Activated CD4-positive, alpha-beta T cell treated with anti-CD3 and anti-CD28 coated beads, Interleukin-2, amount 50 U/mL, for 16 hours (primary cell): ENCODE results near the gene RSPH10B2.
A peak's percentile ranks its signal among the peaks of the same experiment; 100 is the strongest.
"Not testable (repeated sequence)": the region's sequence is repeated elsewhere in the genome, so short reads cannot be mapped to it uniquely, and the experiment has no call there.

Experiments used
- DNase-seq: peaks from one replicate; pipeline ENCODE4 v3.0.0-alpha.2; 2020

Gene RSPH10B2

DNA sequence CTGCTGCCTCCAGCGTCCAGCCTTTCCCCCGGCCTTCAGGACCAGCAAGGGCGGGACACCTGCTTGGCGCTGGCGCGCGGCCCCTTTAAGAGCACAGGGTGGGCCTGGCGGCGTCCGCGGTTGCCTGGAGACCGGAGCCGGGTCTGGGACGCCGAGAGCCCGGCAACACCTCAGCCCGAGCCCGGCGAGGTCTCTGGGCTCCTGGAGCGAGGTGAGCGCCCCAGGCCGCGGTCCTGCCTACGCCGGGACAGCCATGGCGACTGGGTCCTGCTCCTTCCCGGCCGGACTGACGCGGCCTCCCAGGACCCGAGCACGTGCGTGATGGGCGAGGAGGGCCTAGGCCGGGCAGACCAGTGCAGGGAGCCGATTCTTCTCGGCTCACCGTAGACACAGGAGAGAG, at the start of gene RSPH10B2:
RSPH10B2 (plus strand) TSS at position 140 of the 400 bp plus-strand sequence. CDS start 3,575 bp downstream, outside the sequence.
- DNase-seq = not testable (repeated sequence)

DNA sequence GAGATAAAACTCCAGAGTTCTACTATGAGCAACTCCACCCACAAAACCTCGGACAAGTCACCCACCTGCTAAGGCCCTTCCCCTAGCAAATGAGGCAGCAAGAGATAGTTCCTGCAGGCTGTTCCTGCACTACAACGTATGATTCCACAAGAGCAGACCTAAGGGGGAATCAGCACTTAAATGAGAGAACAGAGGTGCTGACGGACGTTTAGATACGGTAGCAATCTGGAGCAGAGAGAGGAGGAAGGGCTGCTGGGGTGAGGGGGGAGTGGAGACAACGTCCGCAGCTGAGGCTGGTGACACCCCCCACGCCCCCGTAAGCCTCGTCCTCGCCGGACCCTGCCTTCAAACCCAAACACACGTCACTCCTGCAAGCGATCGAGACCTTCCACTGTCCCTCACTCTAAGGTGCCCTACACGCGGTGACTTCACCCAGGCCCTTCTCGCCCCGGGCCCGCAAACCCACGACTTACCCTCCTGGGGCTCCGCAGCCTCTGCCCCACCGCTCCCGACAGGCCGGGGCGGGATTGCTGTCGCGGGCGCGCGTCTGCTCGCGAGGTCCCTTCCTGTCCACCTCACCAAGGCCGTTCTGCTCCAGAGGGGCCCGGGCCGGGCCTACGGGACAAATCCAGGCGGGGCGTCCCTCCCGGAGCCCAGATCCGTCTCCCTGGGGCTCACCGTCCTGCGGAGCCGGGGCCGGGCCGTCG, 47.8 kb upstream of the RSPH10B2 start:
- DNase-seq = peak; percentile 11

DNA sequence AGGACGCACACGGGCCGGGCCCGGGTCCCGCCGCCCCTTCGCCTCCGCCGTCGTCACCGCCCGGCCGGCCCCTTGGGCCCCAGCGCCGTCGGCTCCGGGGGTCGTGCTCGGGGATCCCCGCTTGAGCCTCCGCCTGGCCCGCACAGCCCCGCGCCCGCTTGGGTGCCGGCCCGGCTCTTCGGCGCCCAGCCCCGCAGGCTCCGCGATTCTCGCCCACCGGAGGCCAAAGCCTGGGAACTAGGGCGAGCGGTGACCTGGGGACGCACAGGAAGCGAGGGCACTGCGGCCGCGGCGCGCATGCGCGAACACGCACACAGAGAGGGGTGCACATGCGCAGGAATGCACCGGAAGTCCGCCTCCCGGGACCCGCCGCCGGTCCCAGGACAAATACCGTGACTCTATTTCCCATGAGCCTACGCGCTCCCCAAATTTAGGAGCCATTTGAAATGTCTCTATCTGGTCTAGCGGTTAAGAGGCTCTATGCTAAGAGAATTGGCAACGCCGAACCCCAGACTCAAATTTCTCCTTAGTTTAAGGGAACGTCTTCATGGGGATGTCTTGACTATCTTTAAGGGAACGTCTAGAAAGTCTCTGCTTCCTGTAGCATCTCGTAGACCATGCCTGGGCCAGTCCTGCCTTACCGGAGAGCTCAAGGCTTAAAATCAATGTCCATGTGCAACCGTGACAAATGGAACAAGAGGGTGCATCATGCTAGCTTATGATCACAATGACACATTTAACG, 47.1 kb upstream of the RSPH10B2 start, which contains the start of gene ZNF12:
ZNF12 (minus strand) TSS at position 282 of the 742 bp plus-strand sequence. CDS start 1,774 bp downstream, outside the sequence.
- DNase-seq = peak; percentile 97

DNA sequence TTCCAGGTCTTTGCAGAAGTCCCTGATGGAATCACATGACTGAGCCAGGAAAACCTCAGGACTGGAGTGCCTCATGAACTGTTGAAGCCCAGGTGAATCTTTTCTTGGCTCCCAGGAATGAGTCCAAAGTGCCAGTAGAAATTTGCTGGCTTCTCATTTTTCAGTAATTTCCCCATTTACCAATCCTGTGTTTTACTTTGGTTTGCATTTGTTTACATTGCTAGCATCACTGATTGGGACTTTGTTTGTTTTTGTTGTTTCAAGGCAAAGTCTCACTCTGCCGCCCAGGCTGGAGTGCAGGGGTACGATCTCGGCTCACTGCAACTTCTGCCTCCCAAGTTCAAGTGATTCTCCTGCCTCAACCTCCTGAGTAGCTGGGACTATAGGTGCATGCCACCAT, 45.6 kb upstream of the RSPH10B2 start:
- DNase-seq = no peak

DNA sequence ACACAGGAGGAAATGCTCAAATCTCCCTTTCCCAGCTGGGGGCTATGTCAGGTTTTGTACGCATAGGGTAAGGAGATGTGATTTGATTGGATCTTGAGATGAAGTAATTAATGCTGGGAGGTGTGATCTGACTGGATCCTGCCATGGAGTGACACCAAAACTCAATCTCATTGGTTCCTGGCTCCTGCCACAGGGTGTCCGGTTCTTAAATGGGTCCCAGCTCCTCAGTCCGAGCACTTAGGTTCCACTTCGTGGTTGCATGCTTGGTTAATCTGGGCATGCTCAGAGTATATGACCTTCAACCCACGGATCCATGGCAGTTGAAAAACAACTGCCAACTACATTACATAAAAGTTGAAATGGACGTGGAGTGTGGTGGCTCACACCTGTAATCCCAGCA, 44.1 kb upstream of the RSPH10B2 start:
- DNase-seq = no peak

DNA sequence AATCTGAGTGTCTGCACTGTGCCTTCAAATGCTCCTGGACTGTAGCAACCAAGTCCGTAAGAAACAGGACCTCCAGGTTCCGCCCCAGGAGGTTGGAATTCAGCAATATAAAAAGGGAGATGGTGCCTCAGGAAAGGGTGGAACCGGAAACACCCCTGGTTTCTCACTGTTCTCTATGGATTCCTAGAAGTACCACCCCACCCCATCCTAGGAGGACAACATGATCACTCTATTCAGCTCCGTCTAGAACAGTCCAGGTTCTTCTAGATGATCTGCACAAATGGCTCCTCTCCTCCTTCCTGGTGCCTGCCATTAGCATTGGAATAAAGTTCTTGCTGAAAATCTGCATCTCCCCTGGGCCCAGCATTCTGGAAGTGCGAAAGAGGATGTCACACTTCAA, 39.5 kb upstream of the RSPH10B2 start:
- no peak for DNase-seq

DNA sequence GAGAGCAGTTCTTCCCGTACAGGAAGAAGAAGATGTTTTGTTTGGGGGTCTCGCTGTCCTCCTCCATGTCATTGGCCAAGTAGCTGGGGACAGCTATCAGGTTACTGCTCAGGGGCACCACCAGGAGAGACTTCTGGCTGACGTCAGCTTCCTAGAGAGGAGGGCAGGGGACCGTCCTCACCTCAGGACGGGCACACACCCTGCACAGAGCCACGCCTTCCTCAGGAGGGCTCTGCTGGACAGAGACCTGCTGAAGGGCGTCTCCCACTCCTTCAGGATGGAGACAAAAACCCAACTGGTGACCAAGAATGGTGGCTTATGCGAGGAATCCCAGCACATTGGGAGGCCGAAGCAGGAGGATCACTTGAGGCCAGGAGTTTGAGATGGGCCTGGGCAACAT, 38.0 kb upstream of the RSPH10B2 start:
- DNase-seq = not testable (repeated sequence)

DNA sequence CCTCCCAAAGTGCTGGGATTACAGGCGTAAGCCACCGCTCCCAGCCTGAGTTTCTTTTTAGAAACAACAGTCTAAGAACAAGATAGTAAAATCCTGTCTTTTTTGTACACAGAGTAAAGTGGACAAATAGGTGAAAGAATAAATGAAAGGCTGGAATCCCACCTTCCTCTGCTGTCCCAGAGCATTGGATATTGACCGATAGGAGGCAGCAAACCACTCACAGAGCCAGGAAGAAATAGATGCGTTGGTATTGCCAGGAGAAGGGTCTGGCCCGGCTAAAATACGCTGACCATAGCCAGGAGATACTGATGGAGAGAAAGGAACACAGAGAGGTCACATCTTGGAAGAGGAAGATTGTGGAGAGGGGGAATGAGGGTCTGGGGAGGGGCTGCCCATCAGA, 35.8 kb upstream of the RSPH10B2 start:
- DNase-seq = no peak

DNA sequence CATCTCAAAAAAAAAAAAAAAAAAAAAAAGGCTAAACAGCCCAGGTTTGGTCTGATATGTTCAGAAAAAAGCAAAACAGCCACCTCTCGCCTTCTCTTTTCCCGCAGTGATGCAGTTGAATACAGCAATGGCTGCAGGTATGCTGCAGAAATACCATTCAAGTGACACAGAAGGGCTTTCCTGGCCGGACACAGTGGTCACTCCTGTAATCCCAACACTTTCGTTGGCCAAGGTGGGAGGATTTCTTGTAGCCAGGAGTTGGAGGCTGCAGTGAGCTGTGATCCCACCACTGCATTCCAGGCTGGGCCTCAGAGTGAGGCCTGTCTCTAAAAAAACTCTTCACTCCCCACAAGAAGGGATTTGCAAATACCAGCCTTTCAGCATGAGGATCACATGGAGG, 29.6 kb upstream of the RSPH10B2 start:
- not testable (repeated sequence) for DNase-seq

DNA sequence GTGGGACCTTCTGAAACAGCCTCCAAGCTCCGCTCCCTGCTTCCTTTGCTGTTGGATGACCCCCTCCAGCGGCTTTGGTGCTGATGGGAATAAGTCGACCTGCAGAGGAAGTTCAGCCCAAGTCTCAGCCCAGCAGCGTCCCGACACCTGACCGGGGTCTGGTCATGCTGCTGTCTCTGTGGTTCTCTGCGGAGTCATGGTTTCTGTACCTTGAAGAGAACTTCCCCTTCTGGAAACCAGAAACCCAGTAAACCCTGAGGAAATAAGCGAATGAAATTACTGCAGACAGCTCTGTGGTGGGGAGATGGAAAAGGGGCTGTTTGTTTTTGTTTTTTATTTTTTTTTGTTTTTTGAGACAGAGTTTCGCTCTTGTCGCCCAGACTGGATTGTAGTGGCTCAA, 28.9 kb upstream of the RSPH10B2 start:
- DNase-seq = no peak

DNA sequence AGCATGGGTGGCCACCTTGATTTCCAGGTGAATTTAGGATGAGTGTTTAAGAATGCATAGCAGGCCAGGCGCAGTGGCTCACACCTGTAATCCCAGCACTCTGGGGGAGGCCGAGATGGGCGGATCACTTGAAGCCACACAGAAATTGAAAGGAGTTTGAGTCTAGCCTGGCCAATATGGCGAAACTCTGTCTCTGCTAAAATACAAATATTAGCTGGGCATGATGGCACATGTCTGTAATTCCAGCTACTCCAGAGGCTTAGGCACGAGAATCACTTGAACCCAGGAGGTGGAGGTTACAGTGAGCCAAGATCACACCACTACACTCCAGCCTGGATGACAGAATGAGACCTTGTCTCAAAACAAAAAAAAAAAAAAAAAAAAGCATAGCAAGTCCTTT, 27.6 kb upstream of the RSPH10B2 start:
- not testable (repeated sequence) for DNase-seq

DNA sequence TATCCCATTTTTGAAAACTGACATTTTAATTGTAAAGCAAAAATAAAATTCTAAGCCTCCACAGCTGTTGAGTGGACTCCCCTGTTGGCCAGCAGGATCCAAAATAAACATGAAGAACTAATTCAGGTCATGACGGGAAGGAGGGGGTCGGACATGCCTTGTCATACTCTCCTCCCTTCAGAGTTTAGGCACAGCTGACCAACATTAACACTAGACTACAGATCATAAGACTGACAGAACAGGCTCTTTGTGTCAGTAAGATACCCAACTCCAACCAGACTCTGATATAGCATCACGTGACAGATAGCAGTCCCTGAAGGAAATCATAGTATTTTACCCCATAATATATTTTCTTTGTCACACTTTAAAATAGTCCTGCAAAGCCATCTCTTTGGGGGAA, 26.2 kb upstream of the RSPH10B2 start:
- no peak for DNase-seq

DNA sequence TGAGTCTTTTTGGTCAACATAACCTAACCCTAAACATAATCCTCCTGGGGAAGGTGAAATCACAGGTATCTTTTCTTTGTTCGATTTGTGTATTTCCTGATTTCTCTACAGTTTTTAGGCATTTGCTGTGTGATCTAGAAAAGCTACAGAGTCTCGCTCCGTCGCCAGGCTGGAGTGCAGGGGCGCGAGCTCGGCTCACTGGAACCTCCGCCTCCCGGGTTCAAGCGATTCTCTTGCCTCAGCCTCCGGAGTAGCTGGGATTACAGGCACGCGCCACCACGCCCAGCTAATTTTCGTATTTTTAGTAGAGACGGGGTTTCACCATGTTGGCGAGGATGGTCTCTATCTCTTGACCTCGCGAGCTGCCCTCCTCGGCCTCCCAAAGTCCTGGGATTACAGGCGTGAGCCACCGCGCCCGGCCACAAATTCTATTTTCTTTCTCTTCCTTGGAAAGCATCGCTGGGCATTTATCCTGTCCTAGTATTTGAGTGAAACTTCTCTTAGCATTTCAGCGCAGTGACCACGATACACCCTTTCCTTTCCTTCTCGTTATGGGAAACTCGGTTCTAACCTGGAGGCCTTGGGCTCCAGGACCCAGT, 24.9 kb upstream of the RSPH10B2 start:
- not testable (repeated sequence) for DNase-seq

DNA sequence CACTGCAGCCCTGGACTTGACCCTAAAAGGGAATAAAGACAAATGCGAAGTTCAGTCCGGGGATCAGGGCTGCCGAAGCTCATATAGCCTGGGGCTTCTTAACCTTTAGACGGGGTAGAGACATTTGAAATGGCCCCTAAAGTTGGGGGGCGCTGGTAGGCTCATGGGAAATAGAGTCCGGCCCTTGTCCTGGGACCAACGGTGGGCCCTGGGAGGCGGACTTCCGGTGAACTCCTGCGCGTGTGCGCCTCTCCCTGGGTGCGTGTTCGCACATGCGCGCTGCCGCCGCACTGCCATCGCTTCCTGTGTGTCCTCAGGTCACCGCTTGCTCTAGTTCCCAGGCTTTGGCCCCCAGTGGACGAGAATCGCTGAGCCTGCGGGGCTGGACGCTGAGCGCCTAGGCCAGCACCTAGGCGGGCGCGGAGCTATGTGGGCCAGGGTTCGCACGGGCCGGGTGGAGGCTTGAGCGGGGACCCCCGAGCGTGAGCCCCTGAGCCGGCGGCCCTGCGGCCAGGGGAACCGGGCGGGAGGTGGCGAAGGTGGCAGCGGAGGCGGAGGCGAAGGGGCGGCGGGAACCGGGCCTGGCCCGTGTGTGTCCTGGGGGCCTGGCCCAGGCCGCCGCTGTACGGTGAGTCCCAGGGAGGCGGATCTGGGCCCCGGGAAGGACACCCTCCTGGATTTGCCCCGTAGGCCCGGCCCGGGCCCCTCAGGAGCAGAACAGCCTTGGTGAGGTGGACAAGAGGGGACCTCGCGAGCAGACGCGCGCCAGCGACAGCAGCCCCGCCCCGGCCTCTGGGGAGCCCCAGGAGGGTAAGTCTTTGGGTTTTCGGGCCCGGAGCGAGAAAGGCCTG, 24.2 kb upstream of the RSPH10B2 start:
- peak; percentile 90 for DNase-seq

DNA sequence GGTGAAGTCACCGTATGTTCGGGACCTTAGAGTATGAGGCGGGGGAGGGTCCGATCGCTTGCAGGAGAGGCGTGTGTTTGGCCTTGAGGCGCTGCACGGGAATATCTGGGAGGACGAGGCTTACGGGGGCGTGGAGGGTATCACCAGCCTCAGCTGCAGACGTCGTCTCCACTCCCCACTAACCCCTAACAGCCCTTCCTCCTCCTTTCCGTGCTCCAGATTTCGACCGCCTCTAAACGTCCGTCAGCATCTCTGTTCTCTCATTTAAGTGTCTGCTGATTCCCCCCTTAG, 23.6 kb upstream of the RSPH10B2 start:
- no peak for DNase-seq

DNA sequence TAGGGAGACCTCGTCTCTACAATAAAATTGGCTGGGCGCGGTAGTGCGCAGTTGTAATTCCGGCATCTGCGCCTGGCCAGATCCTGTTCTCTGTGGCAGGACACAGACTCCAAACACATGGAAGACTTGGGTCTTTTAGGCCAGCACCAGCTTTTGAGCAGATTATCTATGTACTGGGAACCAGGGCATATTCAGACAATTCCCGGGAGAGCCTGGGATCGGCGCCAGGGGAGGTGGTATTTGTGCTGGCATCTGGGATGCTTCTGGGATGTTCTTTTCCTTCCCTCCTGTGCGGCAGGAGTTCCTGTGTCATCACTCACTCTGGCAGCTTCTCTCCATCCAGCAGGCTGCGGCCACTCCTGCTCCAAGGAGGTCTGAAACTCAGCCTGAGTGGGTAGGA, 15.5 kb upstream of the RSPH10B2 start:
- not testable (repeated sequence) for DNase-seq

DNA sequence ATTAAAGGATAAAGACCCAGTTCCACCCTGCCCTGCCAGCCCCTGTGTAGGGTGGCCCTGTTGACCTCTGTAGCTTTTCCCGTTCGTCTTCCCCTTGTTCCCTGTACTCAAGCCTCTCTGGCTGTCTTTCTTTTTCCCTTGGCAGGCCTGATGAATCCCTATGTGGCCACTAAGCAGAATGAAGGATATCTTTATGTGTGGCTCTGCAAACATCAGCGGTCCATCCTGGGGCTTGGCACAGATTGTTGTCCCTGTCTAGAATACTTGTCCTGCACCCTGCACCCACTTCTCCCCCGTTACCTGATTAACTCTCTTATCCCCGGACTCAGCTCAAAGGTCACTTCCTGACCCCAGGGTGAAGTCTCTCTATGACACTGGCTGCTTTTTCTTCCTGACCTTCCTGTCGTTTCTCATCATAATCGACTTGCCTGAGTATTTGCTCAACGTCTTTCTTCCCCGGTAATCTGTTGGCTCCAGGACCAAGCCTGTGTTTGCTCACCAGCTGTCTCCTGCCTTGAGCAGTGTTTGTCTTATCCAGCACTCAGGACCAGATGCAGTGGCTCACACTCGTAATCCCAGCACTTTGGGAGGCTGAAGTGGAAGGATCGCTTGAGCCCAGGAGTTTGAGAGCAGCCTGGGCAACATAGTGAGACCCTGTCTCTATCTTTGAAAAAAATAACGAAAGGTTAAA, 9.3 kb upstream of the RSPH10B2 start:
- not testable (repeated sequence) for DNase-seq

DNA sequence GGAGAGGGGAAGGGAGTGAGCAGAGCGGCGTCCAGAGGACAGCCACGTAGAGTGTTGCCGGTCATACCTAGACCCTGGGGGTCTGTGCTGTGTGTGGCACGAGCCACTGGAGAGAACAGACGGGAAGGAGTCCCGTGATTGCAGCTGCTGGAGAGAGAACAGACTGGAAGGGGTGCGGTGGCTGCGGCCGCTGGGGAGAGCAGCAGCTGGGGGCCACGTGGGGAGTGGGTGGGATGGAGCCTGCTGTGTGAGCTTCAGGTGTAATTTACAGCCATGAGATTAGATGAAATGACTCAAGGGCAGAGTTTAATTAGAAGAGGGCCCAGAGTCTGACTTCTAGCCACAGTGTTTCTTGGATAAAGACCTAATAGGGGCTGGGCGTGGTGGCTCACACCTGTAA, 4.6 kb upstream of the RSPH10B2 start:
- DNase-seq = not testable (repeated sequence)

DNA sequence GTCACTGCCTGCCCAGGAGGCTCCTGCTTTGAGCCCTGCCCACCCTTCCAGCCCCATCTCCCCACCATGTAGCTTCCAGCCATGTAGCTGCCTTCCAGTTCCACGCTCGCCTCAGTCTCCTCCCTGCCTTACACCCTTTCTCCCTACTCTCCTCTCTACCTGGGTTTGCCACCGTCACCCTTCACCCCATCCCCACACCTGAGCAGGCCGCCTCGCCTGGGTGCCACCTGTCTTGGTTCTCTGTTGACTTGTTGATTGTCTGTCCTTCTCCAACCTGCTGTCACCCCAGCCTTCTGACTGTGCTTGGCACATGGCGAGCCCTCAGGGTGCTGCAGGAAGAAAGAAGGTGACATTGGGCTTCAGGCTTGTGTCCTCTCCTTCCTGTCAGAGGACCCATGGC, 3.7 kb upstream of the RSPH10B2 start:
- not testable (repeated sequence) for DNase-seq

DNA sequence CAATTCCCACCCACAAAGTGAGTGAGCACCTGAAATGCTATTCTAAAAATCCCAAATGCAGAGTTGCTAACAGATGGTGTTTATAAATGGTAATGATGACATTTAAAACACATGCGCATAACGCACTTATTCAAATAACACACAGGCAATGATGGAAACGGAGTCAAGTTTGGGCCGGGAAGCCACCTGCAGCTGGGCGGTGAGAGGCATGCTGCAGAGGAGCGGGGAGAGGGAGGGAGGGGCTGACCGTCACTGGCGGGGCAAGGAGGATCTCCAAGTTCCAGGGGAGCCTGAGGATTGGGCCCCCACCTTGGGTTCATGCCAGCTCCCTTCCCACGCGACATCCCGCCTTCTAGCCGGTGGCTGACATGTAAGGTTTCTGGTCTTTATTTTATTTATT, 7.3 kb downstream of the RSPH10B2 start:
- DNase-seq = not testable (repeated sequence)

DNA sequence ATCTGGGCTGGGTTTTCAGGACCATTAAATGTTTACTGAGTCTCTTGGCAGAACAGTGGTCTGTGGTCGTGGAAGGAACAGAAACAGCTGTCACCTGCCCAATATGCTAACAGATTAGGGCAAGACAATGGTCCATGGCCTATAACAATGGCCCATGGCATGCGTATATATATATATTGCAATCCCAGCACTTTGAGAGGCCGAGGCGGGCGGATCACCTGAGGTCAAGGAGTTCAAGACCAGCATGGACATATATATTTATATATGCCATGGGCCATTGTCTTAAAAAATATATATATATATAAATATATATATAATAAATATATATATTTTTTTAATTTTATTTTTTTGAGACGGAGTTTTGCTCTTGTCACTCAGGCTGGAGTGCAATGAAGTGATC, 27.7 kb downstream of the RSPH10B2 start:
- not testable (repeated sequence) for DNase-seq

DNA sequence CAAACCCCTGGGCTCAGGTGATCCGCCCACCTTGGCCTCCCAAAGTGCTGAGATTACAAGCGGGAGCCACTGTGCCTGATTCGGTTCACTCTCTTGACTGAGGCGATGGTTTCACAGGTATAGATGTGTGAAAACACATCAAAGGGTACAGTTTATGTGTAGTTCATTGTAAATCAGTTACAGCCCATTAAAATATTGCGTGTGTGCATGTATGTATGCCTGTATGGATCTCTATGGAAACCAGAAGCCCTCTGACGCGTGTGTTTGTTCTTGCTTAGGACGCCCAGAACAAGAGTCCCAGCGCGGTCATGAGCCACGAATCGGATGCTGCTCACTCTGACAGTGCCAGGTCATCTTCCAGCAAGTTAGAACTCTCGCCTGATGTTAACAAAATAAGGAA, 35.5 kb downstream of the RSPH10B2 start:
- not testable (repeated sequence) for DNase-seq
